Loucy (cell line): ENCODE data around the gene RGS6.

ENCODE experiments used
- CTCF ChIP-seq: fragments of 200-600 bp; sonication (generic); conservative IDR thresholded peaks from 2 replicates; pipeline ENCODE4 v1.5.1; 2014; ENCODE audit warnings: mild to moderate bottlenecking, antibody characterized with exemption, low read length
- EZH2phosphoT487 ChIP-seq: fragments of 200-600 bp; IDR thresholded peaks from 2 replicates; pipeline ENCODE4 v1.6.1; 2018; ENCODE audit warnings: antibody characterized with exemption, mild to moderate bottlenecking, moderate library complexity, borderline replicate concordance

DNA sequence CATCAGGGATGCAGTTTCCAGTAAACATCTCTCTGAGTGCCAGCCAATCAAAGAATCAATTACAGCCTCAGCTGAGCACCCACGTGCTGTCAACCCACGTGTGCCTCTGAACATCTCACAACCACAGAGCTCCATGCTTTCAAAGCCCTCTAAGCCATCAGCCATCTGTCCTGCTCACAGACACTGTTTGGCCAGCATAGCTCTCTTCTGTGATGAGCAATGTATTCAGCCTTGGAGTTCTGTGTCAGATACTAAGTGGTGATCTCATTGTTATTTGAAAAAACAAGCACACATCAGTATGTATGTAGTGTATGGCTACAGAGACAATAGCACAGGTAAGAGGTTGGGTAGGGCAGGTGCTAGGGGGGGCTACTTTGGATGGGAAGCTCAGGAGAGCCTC lies 94.3 kb downstream of the RGS6 start:
- TF ChIP-seq CTCF (no peak), EZH2phosphoT487 (no peak)
